ENCODE results near the gene SYT8. TPM values are rescaled to one million over a fixed set of nuclear protein-coding genes. Genes with fewer than 3 reads are reported as not detected.

SYT8 gene
- total and polyA plus RNA-seq, 11 donors: 0.08 TPM; not detected in 10

GRCh38 chr11:1876361-1877063 lies 41.7 kb downstream of the SYT8 start:
- intact Hi-C loops (cut with DNase I): no loop called here
- peaks cover 24 to 67% (median 52%) of the 10 kb centered on the region in 12 donors for H3K4me1 ChIP-seq
- peak; percentile 82 to 87 (median 85) for DNase-seq
- H3K9me3 ChIP-seq: no peaks in the 10 kb centered on the region
- H3K27ac ChIP-seq: peak overlapping the region; percentile 69 to 99 (median 96)
- peak overlapping the region in 9 of 12 donors; percentile 13 to 43 (median 23) for H3K4me3 ChIP-seq
- TF ChIP-seq CTCF (IDR thresholded peaks at IDR 0.05) (peak; percentile 50 to 70 (median 56)), POLR2A (IDR thresholded peaks at IDR 0.05) (no peak)
- 27 to 35% (median 32%) methylated on average over 21 to 26 of the region's 26 CpGs for WGBS, 4 donors
- H3K27me3 ChIP-seq: no peaks in the 10 kb centered on the region
- ATAC-seq: peak in 3 of 4 donors; percentile 16 to 38 (median 32)
- H3K36me3 ChIP-seq: no peaks in the 10 kb centered on the region

GRCh38 chr11:1877211-1878136 lies 42.7 kb downstream of the SYT8 start:
- peaks cover 32 to 77% (median 61%) of the 10 kb centered on the region in 12 donors for H3K4me1 ChIP-seq
- H3K36me3 ChIP-seq: no peaks in the 10 kb centered on the region
- WGBS, 4 donors: 45 to 56% (median 53%) methylated on average over 12 to 33 of the region's 33 CpGs
- peak overlapping the region in 2 of 12 donors; percentile 13 to 30 for H3K4me3 ChIP-seq
- ATAC-seq: no peak
- peak overlapping the region; percentile 69 to 99 (median 96) for H3K27ac ChIP-seq
- no peaks in the 10 kb centered on the region for H3K27me3 ChIP-seq
- peak; percentile 65 to 87 (median 84) for DNase-seq
- TF ChIP-seq POLR2A (IDR thresholded peaks at IDR 0.05): no peak
- TF ChIP-seq CTCF (IDR thresholded peaks at IDR 0.05): no peak
- intact Hi-C loops (cut with DNase I): no loop called here
- H3K9me3 ChIP-seq: no peaks in the 10 kb centered on the region

- peaks cover 32 to 83% (median 70%) of the 10 kb centered on the region in 12 donors for H3K4me1 ChIP-seq
- H3K27me3 ChIP-seq: no peaks in the 10 kb centered on the region
- WGBS, 4 donors: 79 to 91% (median 82%) methylated on average over 23 to 30 of the region's 30 CpGs
- intact Hi-C loops (cut with DNase I): no loop called here
- H3K4me3 ChIP-seq: no peak overlapping the region
- peak; percentile 46 to 72 (median 61) for DNase-seq
- peak overlapping the region; percentile 69 to 99 (median 96) for H3K27ac ChIP-seq
- peaks cover 0 to 8% (median 0%) of the 10 kb centered on the region in 9 donors for H3K36me3 ChIP-seq
- TF ChIP-seq POLR2A (IDR thresholded peaks at IDR 0.05) (no peak), CTCF (IDR thresholded peaks at IDR 0.05) (no peak)
- no peaks in the 10 kb centered on the region for H3K9me3 ChIP-seq
- peak in 1 of 4 donors; percentile 4 for ATAC-seq
These were observed 43.6 kb downstream of the SYT8 start for GRCh38 chr11:1878137-1879031.
